Thyroid gland (tissue), 4 donors: ENCODE results near the gene GNRHR.

Experiments used
- CTCF ChIP-seq, 6 experiments: fragments of 200-600 bp in 3 of 6; fragments of 450-650 bp in 3 of 6; sonication (generic) in 3 of 6; IDR thresholded peaks; one replicate each; pipeline ENCODE4 v1.5.1; 2016 to 2019; ENCODE audit warnings: antibody characterized with exemption in 6 of 6, mild to moderate bottlenecking in 2 of 6, inconsistent platforms in 1 of 6, moderate library complexity in 1 of 6
- POLR2A ChIP-seq, 2 donors: fragments of 450-650 bp; IDR thresholded peaks; one replicate each; pipeline ENCODE4 v1.6.1; 2017; ENCODE audit warnings: antibody characterized with exemption in 2 of 2, mild to moderate bottlenecking in 2 of 2, moderate library complexity in 1 of 2

GRCh38 chr4:67714248-67714583, 40.0 kb downstream of the GNRHR start:
- TF ChIP-seq CTCF (IDR thresholded peaks at IDR 0.05) = no peak
- TF ChIP-seq POLR2A (IDR thresholded peaks at IDR 0.05) = no peak
